Spleen (tissue), 7 donors: ENCODE results near the gene TBCEL.

Source experiments
- CTCF ChIP-seq, 11 experiments: fragments of 200-600 bp in 7 of 11; fragments of 450-650 bp in 4 of 11; sonication (generic) in 4 of 11; IDR thresholded peaks in 8 of 11; conservative IDR thresholded peaks in 3 of 11; 1 replicate in 7 of 11; 2 replicates in 4 of 11; pipeline versions ENCODE4 v1.4.0 to v1.8.0; 2016 to 2021; ENCODE audit warnings: antibody characterized with exemption in 11 of 11, inconsistent platforms in 4 of 11, mild to moderate bottlenecking in 1 of 11
- POLR2A ChIP-seq, 3 donors: fragments of 450-650 bp; IDR thresholded peaks; one replicate each; pipeline ENCODE4 v1.5.1; 2017; ENCODE audit warnings: antibody characterized with exemption in 3 of 3, mild to moderate bottlenecking in 1 of 3
- donor health status: DM: no; HTN: no; CAD: no; lungs with moderate emphysema.
- donor health status: DM: no; HTN: no; CAD: no.
- donor health status: DM: no; HTN: no; CAD: no.

DNA sequence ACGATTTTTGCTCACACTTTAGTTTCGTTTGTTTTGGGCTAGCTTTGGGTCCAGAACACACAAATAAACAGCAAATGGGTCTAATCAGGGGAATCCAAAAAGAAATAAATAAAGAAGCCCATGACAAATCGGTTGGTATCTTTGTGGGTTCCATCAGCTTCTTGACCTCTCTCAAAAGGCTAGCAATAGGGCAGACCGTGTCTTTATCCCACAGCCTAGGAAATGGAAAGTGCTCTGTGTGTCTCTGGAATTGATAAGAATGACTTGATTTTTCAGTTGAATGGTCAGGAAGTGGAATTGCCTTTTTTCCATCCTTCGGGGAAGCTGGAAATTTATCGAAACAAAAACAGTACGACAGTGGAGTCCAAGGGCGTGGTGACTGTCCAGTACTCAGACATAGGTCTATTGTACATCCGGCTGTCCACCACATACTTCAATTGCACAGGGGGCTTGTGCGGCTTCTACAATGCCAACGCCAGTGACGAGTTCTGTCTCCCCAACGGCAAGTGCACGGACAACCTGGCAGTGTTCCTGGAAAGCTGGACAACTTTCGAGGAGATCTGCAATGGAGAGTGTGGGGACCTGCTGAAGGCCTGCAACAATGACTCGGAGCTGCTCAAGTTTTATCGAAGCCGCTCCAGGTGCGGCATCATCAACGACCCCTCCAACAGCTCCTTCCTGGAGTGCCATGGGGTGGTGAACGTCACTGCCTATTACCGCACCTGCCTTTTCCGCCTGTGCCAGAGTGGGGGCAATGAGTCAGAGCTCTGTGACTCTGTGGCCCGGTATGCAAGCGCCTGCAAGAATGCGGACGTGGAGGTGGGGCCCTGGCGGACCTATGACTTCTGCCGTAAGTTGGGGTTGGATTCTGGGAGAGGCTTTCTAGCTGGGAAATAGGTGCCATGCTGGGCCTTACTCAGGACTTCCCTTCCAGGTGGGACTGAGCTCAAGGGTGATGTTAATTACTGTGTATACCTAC, 105.7 kb downstream of the TBCEL start:
- TF ChIP-seq CTCF (IDR thresholded peaks at IDR 0.05 in 8 of 11, conservative IDR thresholded peaks at IDR 0.05 in 3 of 11) (no peak), POLR2A (IDR thresholded peaks at IDR 0.05) (no peak)
